ENCODE data around the gene BRPF3.

The BRPF3 gene

GRCh38 chr6:36235309-36235708, 38.8 kb downstream of the BRPF3 start:
- no peak for DNase-seq

DNA sequence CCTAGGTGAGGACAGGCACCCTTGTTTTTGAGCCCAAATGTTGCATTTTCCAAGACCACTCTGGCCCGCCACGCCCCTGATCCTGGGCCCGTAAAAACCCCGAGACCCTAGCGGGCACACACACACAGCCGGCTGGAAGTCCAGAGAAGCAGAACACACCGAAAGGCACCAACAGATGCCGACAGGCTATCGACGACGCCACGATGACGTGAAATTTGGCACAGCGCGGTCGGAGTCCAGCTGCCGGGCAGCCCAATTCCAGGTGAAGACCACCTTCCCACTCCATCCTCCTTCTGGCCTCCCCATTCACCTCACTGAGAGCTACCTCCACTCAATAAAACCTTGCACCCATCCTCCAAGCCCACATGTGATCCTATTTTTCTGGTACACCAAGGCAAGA, 39.3 kb downstream of the BRPF3 start:
- DNase-seq, result no peak

- DNase-seq, result no peak
Measured at GRCh38 chr6:36239774-36240173, 43.2 kb downstream of the BRPF3 start.

DNA sequence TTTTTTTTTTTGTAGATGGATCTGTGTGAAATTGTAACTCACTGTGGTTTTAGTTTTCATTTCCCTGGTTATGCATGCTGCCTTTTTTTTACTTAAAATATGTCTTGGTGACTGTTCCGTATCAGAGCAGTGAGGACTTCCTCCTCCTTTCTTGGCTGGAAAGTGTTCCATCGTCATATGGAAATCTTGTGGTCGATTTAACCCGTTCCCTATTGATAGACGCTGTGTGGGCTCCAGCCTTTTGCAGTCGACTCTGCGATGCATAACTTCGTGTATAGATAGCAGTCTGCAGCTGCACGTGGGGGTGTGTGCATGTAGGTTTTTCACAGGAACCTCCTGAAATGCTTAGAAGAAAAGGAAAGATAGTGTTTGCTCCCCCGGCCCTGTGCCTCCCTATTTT, 45.2 kb downstream of the BRPF3 start:
- peak; percentile 61 for DNase-seq

DNA sequence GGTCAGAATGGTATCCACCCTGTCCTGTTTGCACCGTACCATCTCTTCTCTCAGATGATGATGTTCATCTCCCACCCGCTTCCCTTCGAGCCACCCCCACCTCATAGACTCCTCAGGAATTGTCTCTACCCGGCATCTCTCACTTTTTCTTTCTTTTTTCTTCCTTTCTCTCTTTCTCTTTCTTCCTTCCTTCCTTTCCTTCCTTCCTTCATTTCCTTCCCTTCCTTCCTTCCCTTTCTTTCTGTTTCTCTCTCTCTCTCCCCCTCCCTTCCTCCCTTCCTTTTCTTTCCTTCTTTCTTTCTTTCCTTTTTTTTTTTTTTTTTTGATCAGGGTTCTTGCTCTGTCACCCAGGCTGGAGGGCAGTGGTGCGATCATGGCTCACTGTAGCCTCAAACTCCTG, 45.6 kb downstream of the BRPF3 start:
- DNase-seq, result no peak

DNA sequence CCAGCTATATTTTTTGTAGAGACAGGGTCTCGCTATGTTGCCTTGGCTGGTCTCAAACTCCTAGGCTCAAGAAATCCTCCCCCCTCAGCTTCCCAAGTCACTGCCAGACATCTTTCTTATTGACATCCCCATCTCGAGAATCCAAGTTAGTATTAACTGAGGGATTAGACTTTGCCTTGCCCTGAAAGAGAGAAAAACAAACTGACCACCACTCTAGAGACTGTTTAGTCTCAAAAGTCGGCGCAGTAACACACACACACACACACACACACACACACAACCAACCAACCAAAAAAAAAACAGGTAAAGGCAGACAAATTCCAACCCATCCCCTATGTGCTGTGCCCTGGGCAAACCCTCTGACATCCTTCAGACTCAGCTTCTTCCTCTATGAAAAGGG, 46.1 kb downstream of the BRPF3 start:
- no peak for DNase-seq

DNA sequence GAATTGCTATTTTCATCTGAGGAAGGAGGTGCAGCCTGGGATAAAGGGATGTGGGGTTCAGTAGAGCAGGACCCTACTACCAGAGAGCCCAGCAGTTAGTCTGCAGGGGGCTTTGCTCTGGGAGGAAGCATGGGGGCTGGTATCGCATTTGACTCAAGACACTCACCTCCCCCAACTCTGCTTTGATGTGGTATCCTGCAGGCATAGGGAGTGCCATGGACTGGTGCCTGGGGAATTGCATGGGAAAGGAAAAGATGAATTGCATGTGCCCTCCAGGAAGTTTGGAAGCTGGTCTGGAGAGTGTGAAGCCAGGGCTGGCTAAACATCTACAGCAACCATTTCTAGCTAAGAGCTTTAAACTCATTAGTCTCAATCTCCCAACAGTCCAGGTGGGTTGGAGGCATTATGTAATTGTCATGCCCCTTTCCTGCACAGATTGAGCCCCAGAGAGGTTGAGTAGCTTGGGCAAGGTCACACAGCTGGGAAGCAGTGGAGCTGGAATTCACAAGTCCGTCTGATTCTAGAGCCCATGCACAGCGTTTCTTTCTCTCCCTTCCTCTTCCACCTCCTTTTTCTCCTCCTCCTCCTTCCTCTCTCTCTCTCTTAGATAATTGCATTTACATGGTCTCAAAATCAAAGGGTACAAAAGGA, 47.1 kb downstream of the BRPF3 start:
- no peak for DNase-seq

- DNase-seq, result no peak
Measured at GRCh38 chr6:36244641-36245280, 48.2 kb downstream of the BRPF3 start.

GRCh38 chr6:36245572-36246061, 49.1 kb downstream of the BRPF3 start:
- no peak for DNase-seq

DNA sequence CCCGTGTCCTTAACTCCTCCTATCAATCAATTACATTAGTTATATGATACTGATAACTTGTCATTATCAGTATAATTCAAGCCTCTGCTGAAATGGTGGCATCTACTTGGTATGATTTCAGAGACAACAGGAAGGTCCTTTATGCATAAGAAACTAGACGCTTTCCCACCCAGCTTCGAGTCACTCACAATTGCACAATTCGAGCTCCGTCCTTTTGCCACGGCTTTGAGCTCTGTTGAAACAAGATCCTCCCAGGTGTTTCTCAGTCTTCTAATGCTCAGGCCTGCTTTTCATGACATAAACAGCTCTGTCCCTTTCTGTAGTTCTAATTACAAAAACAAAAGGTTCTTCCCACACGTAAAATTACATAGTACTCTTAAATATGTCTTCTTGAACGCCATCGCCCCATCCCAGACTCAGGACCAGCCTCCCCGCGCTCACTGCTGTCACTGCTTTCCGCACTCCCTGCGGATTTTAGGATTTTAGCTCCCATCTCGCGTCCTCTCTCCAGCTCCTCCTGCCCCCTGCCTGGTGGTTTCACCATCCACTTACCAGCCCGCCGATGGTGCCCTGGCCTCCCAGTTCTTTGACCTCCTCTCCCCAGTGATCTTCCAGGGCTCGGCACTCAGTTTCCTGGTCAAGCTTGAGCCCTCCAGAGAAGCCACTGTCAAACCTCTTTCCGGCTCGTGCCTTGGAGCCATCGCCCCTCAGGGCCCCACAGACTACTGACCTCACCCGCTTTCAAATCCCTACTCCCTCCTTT, 50.1 kb downstream of the BRPF3 start:
- no peak for DNase-seq

DNA sequence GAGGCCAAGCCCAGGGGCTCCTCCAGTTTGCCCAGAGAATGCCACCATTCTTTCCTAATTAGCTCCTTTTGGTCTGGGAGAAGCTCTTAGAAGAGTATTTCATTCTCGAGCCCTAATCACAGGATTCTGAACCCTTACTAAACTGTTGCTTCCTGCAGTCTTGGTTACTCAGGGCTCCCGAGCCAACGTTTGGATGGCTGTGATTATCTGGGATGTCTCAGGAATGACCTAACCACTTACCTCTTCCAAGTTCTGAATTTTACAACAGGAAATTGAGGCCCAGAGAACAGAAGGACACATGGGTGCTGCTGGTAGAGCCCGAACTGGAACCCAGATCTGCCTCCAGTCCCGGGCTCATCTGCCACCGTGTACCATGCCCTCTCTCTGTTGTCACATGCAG, 51.1 kb downstream of the BRPF3 start:
- no peak for DNase-seq

DNA sequence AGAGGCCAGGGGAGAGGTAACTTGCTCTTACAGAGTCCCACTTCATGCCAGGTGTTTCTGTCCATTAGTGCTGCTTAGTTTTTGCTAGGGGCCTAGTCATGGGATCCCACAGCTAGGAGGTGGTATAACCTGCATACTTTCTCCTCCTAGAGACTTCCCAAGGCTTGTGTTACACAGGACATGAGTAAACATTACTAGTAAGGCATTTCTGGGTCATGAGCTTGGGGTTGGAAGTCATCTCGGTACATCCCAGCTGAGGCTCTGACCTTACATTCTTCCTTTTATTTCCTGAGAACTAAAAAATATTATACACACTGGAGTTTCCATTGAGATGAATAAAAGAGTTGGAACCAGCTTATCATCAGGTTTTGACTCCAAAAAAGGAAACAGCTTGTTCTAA, 52.4 kb downstream of the BRPF3 start:
- no peak for DNase-seq

GRCh38 chr6:36249536-36249935, 53.0 kb downstream of the BRPF3 start:
- no peak for DNase-seq

DNA sequence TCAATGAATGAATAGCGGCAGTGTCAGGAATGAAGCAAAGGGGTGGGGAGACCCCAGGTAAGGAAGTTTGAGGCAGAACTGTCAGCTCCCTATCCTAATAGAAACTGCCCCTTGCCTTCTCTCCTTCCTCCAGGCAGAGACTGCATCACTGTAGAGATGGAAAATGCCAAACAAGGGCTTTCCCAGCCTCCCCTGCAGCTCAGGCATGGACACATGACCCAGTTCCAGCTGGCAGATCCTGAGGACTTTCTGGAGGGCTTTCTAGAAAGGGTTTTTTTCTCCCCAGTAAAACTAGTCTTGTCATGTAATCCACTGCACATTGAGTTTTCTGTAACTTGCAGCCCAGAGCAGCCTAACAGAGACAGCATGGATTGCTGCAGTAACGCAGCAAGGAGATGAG, 55.5 kb downstream of the BRPF3 start:
- no peak for DNase-seq

- DNase-seq, result no peak
Measured at GRCh38 chr6:36263390-36264000, 67.0 kb downstream of the BRPF3 start.

DNA sequence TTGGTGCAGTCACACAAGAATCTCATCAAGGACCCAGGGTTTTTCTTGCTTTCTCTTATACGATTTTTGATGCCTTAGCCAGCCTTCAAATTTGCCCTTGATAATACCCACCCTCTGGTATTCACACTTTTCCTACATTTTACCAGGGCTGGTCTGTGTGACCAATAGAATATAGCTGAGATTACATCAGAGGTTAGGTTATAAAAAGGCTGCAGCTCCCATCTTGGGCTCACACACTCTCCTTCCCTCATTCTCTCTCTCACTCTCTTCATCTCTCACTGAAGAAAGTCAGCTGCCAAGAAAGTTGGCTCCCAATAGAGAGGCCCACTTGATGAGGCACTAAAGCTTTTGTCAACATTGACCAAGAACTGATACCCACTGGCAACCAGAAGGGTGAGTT, 69.2 kb downstream of the BRPF3 start:
- DNase-seq, result no peak

DNA sequence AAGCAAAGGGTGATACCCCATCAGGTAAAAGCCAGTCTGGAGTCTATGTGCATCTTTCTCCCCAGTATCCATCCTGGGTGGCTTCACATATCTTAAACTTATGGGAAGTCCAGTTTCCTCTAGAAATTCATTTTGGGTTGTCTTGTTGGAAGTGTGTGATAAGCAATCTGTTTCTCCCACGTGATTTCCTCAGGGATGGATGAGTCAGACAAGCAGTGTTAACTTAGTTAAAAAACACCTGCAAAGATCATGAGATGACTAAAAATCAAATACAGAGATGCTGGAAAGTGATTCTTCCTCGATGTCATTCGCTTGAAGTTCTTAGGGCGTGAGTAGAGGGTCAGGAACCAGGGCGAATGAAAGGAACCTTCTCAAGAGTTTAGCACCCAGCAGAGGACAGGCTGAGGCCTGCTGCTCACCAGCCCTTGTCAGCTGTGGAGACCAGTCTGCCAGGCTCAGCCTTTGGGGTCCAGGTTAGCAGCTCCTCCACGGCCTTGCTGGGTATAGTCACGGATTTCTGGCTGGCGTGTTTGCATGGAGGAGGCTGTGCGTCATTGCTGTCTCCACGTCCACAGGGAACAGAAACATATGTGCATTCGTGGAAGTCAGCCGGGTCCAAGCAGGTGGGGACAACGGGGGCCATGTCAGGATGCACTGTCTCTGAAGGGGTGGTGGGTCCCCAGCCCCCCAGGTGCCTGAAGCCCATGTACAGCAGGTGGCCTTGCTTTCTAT, 70.5 kb downstream of the BRPF3 start:
- no peak for DNase-seq

DNA sequence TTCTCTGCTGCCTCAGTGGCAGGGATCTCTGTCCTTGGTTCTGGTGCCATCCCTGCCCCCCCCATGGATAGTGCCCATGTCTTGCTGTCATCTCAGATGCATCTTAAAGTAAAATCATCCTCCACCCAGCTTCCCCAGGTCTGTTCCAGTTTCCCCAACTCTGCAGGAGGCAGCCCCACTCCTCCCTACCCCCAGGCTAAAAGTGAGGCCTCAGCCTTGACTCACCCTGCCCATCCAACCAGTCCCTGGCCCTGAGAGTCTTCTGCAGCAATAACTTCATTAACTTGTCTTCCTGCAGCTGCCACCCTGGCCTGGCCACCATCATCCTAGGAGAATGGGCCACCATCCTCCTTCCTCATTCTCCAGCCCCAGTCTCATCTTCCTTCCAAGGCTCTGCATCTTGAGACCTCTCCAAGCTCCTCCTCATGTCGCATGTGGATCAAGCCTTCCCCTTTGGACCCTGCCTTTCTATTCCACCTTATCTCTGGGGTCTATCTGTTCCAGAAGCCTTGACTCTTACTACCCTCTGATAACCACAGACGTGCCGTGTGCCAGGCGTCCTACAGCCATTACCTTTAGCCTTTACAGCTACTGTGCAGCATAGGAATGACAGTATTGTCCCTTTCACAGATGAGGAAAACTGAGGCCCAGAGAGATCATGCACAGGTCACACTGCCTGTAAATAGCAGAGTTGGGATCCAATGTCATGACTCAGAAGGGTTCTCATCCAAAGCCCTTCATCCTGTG, 71.4 kb downstream of the BRPF3 start:
- no peak for DNase-seq

DNA sequence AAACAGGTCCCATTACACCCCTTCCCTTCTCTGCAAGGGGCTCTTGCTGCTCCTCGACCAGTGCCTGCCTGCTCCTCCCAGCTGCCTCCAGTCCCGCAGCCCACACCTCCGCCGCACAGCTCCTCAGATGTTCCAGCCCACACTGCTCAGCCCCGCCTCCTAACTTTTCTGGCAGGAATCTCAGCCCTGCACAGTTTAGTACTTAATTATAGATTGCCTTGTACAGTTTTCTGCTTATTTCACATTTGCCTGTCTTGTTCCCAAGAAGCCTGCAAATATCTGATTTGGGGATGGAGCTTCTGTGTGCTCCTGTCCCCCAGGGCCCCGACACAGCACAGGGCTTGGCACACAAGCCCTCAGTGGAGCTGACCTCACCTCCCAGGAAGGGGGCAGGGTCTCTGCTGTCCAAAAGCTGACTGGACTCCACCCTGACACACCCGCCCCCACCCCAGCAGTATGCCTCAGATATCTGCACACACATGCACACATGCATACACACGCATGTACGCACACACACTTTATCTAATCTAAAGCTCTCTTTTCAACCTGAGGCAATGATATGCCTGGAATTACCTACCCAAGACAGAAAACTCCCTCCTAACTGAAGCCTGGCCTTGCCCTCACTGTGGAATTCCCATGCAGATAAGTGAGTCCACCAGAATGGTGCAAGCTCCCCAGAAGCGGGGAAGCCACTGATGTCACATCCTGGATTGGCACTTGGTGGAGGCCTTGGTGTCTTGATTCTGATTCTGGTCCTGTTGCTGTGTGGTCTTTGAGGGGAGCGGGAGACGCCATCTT, 72.1 kb downstream of the BRPF3 start:
- no peak for DNase-seq

DNA sequence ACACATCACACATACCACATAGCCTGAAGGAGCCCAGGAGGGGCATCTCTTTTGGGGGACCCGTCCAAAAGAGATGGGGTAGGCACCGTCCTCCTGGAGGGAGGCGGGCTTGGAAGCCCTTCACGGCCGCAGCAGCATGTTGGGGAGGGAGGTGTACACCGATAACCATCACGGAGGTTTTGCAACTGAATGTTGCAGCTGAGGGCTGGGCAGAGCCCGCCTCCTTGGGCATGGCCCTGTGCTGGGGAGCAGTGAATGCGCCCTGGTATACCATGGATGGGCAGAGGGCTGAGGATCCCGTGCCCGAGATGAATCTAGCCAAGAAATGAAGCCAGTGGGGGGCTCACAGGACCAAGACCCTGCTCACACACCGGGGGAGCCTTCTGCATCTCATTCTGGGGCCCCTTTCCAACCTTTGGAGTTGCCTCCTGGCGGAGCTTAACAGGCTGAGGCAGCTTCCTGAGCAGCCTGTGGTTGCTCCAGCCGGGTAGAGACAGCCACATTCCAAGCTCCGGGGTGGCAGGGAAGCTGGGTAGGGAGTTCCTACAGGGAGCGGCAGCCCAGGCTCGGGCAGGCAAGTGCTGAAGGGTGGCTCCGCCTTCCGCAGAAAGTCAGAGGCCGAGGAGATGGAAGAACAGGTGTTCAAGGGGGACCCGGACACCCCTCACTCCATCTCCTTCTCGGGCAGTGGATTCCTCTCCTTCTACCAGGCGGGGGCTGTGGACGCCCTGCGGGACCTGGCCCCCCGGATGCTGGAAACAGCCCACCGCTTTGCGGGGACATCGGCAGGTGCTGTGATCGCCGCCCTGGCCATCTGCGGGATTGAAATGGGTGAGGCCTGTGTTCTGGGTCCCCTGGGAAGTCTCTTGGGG, 73.5 kb downstream of the BRPF3 start, which contains the start of gene PNPLA1:
PNPLA1 (plus strand) TSS at position 227 of the 872 bp plus-strand sequence; CDS start at position 627, 400 bp downstream.
- DNase-seq, result no peak

Data from GDM1 (cell line).